ENCODE measurements around the gene STK33.

DNA sequence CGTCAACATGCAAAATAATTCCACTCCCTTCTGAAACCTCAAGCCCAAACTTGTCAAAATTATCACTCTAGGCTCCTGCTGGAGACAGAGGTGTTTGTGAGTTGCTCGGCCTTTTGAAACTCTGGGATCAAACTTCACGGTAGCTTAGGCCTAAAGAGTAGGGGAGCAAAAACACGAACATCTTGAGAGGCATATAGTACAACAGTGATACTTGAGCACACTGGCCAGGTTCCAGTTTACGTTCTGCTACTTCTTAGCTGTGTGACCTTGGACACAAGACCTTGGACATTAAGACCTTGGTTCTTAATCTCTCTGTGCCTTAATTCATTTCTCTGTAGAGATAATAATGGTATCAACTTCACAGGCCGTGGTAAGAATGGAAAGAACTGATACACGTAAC is 206.9 kb downstream of the STK33 start:
- TF ChIP-seq, protein P1, sequence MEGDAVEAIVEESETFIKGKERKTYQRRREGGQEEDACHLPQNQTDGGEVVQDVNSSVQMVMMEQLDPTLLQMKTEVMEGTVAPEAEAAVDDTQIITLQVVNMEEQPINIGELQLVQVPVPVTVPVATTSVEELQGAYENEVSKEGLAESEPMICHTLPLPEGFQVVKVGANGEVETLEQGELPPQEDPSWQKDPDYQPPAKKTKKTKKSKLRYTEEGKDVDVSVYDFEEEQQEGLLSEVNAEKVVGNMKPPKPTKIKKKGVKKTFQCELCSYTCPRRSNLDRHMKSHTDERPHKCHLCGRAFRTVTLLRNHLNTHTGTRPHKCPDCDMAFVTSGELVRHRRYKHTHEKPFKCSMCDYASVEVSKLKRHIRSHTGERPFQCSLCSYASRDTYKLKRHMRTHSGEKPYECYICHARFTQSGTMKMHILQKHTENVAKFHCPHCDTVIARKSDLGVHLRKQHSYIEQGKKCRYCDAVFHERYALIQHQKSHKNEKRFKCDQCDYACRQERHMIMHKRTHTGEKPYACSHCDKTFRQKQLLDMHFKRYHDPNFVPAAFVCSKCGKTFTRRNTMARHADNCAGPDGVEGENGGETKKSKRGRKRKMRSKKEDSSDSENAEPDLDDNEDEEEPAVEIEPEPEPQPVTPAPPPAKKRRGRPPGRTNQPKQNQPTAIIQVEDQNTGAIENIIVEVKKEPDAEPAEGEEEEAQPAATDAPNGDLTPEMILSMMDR (IDR thresholded peaks at IDR 0.05) = no peak
- TF ChIP-seq SIN3A (IDR thresholded peaks at IDR 0.05; ENCODE audit: borderline replicate concordance, insufficient read depth, low read depth, low read length) = no peak
- TF ChIP-seq, protein P2, sequence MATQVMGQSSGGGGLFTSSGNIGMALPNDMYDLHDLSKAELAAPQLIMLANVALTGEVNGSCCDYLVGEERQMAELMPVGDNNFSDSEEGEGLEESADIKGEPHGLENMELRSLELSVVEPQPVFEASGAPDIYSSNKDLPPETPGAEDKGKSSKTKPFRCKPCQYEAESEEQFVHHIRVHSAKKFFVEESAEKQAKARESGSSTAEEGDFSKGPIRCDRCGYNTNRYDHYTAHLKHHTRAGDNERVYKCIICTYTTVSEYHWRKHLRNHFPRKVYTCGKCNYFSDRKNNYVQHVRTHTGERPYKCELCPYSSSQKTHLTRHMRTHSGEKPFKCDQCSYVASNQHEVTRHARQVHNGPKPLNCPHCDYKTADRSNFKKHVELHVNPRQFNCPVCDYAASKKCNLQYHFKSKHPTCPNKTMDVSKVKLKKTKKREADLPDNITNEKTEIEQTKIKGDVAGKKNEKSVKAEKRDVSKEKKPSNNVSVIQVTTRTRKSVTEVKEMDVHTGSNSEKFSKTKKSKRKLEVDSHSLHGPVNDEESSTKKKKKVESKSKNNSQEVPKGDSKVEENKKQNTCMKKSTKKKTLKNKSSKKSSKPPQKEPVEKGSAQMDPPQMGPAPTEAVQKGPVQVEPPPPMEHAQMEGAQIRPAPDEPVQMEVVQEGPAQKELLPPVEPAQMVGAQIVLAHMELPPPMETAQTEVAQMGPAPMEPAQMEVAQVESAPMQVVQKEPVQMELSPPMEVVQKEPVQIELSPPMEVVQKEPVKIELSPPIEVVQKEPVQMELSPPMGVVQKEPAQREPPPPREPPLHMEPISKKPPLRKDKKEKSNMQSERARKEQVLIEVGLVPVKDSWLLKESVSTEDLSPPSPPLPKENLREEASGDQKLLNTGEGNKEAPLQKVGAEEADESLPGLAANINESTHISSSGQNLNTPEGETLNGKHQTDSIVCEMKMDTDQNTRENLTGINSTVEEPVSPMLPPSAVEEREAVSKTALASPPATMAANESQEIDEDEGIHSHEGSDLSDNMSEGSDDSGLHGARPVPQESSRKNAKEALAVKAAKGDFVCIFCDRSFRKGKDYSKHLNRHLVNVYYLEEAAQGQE (IDR thresholded peaks at IDR 0.05; ENCODE audit: insufficient read depth in 1 of 2, low read depth in 2 of 2, low read length in 1 of 2) = no peak
- TF ChIP-seq POLR2AphosphoS5 (IDR thresholded peaks at IDR 0.05; ENCODE audit: low read depth, low read length) = no peak

All from Panc1 (cell line).